Dedifferentiated amniotic fluid mesenchymal stem cell (primary cell): Measurements from ENCODE around the gene SERPINB3.
"Not testable (repeated sequence)": the region's sequence is repeated elsewhere in the genome, so short reads cannot be mapped to it uniquely, and the experiment has no call there.

Experiments
- DNase-seq: peaks from one replicate; pipeline ENCODE4 v3.0.0-alpha.2; 2016; ENCODE audit errors: extremely low spot score

SERPINB3 gene

DNA sequence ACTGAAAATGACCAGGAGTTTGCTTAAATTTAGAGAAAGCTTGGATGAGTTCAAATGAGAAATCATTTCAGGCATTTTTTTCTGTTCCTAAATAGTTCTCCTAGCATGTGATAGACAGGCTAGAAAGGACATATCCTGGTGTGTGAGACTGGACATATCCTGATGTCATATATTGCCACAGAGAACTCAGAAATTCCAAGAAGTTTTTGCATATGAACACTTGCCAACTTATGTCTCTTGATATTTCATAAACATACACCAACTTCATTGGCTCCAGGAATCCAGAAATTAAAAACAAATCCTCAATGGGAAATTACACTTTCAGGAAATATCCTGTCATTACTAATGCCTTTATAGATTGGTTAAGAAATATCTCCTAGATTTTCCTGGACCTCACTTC, 14.8 kb downstream of the SERPINB3 start:
- DNase-seq = peak; percentile 32

DNA sequence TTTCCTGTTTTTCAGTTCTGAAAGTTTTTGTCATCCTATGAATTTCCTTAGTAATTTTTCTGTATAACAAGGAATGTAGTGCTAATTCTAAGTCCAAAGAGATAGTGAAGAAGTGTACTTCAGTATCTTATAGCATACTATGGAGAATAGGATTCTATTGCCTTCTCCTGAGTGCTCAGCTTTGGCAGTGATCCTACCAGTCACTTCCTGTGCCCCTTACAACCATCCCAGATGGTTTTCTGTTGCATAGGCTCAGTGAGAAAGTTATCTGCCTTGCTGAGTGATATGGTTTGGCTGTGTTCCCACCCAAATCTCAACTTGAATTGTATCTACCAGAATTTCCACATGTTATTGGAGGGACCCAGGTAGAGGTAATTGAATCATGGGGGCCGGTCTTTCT, 17.0 kb downstream of the SERPINB3 start:
- DNase-seq = not testable (repeated sequence)

DNA sequence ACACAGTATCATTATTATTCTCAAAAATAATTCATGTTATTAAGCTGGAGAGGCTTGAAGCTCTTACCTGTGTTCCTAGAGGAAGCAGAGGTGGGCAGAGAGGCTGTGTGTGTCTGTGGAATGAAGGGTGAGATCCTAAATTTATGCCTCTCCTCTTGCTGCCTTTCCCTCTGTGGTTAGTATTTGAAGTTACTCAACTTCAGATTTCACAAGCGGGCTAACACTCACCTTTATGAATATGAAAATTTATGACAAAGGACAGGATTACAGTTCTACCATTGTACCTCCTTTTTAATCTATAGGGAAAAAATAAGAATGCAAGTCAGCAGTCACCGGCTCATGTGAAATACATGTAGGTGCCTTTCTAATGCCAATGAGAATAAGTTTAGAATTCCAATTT, 17.6 kb downstream of the SERPINB3 start, which contains the start of gene SERPINB4:
TSS of gene SERPINB4 (minus strand) at position 115 of the 400 bp plus-strand sequence. CDS start 679 bp downstream, outside the sequence.
- DNase-seq = not testable (repeated sequence)

DNA sequence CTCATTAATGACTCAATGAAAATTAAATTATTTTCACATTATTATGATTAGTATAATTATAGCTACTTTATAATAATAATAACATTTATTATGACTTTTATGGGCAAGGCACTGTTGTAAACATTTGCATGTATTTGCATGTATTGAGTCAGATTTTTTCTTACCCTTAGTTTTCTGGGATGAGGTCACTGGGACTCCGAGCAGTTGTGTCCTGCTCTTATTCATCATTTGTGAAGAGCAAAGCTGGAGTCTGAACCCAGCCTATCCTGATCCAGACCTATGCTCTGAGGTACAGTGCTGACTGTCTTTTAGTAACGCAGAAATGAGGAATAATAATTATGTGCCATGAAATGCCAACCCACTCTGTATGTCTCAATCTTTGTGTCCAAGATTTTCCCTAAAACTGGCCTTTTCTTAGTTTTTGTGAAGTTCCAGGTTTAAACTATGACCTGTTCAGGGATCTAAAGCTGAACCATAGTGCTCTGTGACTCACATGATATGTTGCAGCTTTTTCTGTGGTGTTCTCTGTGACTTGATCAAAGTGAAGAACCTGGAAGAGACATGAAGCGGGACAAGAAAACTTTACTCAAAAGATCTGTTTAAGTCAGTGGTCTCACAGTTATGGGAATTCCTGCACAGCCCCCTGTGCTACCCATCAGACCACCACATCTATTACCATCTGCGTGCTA, 18.9 kb downstream of the SERPINB3 start:
- DNase-seq = not testable (repeated sequence)

DNA sequence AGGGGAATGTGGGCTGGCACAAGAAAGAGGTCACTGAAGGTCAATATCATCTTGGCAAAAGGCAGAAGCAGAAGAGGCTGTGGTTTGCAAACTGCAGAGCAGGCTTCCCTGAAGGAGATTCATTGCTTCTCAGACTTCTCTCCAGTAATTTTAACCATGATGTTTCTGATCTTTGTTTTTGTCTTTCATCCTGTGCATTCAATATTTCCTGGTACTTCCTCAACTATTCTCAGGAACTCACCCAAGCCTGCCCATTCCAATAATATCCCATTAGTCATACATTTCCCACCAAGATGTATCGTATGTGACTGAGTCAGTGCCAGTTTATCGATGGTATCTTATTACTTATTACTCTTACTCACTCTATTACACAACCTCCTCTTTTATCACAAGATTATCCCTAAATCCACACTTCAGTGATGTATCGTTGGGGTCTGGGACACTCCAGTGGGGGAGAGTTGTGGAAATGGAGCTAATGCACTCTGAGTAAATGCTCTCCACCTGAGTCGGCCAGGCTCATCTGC, 20.5 kb downstream of the SERPINB3 start:
- DNase-seq = not testable (repeated sequence)

DNA sequence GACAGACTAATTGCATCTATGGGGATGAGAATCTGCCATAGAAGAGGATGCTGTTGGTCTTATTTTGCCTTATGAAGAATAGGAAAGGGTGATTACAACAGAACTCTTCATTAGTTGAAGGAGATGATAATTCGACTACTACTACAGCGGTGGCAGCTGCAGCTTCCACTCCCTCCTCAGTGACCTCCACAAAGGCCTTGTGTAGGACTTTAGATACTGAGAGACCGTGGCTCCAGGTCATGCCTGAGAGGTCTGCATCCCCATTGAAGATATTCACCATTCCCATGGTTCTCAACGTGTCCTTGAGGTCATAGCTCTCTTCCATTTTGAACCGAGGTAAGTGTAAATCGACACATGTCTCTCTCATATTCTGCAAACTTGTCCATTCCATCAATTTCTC, 24.0 kb downstream of the SERPINB3 start:
- DNase-seq = no peak

DNA sequence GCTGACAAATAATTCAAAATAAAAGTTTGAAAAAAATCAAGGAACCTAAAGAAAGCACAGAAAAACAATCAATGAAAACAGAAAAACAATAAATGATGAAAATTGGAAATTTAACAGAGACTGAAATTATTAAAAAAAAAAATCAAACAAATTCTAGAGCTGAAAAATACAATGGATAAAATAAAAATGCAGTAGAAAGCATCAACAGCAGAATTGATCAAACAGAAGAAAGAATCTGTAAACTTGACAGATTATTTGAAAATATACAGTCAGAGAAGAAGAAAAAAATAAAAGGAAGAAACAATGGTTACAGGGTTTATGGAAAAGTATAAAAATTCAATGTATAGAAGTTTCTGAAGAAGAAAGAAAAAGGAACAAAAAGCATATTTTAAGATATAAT, 33.9 kb downstream of the SERPINB3 start:
- DNase-seq = no peak

DNA sequence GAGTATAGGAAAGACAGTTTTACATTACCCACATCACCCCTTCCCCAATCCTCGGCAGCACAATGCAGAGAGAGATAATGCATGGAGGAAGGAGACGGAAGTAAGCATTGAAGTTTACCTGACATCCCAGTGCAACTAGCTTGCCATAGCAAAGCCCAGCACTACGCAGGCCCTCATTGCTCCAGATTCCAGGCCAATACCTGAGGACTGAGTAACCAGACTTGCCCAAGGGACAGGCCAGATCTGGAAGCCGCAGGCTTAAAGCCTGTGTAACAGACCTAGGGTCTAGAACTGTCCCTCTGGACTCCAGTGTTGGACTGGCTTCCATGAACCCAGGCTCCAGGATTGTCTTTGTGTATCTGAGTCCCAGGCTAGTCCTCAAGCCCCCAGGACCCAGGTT, 35.3 kb downstream of the SERPINB3 start:
- DNase-seq = no peak

DNA sequence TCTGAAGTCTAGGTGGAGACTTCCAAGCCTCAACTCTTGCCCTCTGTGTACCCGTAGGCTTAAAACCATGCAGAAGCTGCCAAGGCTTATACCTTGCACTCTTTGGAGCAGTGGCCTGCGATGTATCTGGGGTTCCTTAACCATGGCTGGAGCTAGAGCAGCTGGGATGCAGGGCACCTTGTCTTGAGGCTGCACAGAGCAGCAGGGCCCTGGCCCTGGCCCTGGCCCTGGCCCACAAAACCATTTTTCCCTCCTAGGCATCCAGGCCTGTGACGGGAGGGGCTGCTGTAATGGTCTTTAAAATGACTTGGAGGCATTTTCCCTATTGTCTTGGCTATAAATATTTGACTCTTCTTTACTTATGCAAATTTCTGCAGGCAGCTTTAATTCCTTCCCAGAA, 36.8 kb downstream of the SERPINB3 start:
- DNase-seq = no peak

DNA sequence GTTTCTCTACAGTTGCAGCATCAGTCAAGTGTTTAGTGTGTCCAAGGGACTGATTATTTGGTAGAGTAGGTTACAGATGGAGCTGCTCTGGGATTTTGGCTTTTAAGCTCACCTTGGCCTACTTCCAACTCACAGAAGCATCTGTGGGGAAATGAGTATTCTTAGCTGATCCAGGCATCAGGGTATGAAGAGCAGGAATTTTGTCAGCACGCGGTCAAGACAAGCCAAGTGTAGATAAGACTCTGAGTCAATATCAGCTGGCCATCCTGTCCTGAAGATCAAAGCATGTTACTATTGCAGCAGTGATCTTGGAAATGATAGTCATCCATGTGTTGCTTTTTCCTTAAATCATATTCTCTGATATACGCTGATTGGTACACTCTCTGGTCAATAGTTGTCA, 42.0 kb downstream of the SERPINB3 start:
- DNase-seq = no peak

DNA sequence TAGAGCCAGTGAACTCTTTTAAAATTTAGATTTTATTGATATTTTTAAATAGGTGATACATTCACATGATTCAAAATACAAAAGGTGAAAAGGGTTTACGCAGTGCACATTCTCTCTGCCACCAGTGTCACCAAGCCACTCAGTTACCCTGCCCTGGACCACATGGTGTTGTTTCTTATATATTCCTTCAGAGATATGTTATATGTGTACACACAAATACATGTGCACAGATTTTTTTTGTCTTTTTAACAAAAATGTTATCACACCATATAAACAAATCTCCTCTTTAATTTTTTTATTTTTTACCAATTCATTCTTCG, 43.8 kb downstream of the SERPINB3 start:
- DNase-seq = no peak

DNA sequence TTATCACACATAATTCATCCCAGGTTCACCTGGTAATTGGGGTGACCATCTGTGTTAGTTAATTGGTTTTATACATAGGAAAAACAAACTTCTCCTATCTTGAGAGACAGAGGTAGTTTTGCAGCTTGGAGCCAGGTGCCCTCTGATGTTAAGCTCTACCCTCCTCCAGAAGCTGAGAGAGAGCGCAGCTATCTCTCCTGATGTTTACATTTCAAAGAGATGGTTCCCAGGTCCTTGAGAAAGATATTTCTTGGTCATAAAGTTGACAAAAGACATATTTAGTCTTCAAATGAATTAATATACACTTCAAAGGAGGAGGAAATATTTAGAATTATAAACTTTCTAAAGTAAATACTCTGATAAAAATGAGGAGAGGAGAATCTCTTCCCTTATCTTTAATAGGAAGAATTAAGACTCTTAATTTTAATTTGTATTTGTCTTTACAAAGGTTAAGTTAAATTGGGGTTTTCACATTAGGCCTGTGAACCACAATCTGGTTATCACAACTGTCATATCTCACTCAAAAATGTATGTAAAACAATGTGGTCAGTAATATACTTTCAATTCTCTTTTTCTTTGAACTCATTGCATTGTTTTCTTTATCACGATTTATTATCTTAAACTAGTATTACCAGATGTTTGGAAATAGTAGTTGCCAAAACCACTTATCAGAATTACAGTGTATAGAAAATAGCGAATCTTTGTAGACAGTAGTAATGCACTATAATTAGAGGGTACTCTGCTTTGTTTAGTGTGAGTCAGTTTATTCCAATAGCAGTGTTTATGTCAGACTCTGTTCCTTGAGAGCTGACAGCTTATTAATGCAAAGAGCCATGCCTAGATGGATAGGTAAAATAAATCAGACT, 44.4 kb downstream of the SERPINB3 start:
- DNase-seq = no peak

DNA sequence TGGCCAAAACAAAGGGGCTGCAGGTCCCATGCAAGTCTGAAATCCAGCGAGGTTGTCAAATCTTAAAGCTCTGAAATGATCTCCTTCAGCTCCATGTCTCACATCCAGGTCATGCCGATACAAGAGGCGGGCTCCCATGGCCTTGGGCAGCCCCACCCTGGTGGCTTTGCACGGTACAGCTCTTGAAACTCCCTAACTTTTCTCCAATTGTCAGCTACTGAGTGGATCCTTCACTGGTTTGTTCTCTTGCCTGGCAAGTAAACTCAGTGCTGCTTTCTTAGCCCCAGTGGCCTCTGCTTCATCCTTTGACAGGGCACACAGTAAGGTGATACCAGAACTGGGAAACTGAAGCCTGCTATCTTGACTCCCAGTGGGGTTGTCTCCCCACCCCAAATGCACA, 48.3 kb downstream of the SERPINB3 start:
- no peak for DNase-seq

DNA sequence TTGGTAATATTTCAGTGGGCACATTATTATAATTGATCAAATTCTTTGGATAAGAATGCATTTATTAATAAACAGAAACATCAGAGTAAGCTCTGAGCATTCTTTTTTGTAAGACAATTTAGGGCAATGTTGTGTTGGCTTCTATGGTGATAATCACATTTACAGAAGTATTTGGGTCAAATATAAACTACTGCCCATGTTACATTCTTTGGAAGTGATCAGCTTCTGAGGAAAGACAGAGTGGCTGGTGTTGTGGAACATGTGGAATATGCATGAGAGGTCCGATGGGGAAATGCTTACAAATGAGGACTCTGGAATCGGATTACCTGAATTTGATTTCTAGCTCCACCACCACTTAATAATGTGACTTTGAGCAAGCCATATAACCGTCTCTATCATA, 55.2 kb downstream of the SERPINB3 start:
- peak; percentile 74 for DNase-seq
